PC-3 (cell line): Measurements from ENCODE around the gene PTCHD4.

Source experiments
- CTCF ChIP-seq: fragments of 300-600 bp; sonication (generic); conservative IDR thresholded peaks from 2 replicates; pipeline ENCODE4 v1.5.1; 2017; ENCODE audit warnings: antibody characterized with exemption, low read depth, mild to moderate bottlenecking, low read length
- EZH2phosphoT487 ChIP-seq: fragments of 300-600 bp; sonication (generic); IDR thresholded peaks from 2 replicates; pipeline ENCODE4 v1.6.1; 2018; ENCODE audit warnings: mild to moderate bottlenecking, antibody characterized with exemption, low read length, borderline replicate concordance

GRCh38 chr6:48100588-48100895 is 10.5 kb downstream of the PTCHD4 start:
- no peak for TF ChIP-seq EZH2phosphoT487
- TF ChIP-seq CTCF: no peak
